GM04503 (cell line): ENCODE results near the gene PHLPP1.
"Not testable (repeated sequence)": the region's sequence is repeated elsewhere in the genome, so short reads cannot be mapped to it uniquely, and the experiment has no call there.

Experiments
- DNase-seq: peaks from one replicate; pipeline ENCODE4 v3.0.0-alpha.2; 2012; ENCODE audit warnings: low read depth

PHLPP1 gene

DNA sequence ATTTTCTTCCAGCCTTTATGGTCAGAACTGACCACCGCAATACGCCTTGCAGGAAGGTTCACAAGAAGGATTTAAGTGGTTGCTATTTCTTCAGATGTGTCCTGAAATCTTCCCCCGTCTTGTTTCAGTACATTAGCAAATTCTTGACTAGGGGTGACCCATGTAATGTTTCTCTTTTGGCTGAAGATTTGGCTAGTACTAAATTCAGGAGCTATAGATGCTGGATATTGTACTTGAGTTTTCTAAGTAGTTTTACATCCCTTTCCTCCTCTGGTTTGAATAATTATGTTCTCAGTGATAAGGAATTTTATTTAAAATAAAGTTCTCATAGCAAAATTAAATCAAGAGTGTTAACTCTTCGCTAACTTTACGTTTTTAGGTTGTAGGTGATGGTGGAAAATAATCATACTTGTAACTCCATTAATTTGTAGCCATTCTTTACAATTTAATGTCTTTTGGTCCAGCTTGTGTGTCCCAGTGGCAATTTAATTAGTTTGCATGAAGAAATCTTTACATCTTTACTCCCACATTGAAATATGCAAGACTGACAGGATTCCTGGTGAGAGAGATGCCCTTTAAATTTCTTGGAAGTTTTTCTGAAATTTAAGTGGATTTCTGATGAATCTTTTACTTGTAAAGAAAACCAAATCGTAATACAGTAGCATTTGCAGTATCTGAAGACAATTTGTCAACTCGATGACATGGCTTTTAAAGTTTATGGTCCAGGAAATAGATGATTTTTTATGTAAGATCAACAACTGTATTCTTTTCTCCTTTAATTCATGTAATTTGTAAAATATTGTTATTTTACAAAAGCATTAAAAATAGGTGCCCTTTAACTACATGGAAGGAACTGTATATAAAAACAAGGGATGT, 2.8 kb downstream of the PHLPP1 start:
- no peak for DNase-seq

DNA sequence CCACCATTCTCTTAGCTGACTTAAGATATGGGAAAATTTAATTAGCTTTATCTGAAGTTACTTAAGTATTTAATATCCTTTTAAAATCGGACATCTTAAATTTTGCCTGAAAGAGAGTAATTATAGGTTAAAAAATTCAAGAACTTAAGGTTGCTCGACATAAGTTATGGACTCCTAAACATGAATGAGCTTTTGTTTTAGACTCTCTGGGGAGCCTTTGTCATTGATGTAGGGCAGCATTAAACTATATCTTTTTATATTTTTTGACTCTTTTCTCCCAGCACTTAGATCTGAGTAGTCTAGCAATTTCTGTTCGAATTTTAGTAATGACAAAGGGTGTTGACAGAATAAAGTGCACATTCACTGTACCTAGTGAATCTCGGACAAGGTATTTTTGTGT, 4.7 kb downstream of the PHLPP1 start:
- no peak for DNase-seq

DNA sequence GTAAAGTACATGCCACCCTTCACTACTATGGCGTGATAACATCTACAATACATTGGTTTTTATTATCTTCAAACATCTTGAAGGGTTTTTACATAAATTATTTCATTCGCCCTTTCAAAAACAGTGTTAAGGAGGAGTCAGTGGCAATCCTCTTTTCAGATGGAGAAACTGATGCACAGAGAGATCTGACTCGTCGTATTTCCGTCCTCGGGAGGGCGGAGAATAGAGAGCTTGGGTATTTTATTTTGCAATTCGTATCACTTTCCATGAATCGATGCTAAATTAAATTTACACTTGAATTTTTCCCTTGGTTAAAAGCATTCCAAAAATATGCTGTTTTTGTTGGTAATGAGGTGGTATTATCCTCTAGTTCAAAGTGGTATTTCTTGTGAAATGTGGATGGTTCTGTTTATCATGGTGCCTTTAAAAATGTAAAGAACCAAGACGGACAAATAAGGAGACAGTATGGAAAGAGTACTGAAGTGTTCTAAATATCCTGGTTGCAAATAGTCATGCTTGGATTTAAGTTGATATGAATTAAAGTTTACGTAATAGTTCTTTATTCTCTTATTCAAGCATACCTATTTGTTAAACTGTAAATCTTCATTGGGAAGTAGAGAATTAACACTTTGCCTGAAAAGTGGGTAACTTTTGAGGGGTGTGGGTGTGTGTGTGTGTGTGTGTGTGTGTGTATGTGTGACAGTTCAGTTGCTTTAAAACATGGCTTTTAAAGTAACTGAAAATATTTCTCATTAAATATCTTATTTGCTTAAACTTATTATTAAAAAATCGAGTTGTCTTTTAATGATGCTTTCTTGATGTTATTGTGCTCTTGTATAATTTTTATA, 5.6 kb downstream of the PHLPP1 start:
- no peak for DNase-seq

DNA sequence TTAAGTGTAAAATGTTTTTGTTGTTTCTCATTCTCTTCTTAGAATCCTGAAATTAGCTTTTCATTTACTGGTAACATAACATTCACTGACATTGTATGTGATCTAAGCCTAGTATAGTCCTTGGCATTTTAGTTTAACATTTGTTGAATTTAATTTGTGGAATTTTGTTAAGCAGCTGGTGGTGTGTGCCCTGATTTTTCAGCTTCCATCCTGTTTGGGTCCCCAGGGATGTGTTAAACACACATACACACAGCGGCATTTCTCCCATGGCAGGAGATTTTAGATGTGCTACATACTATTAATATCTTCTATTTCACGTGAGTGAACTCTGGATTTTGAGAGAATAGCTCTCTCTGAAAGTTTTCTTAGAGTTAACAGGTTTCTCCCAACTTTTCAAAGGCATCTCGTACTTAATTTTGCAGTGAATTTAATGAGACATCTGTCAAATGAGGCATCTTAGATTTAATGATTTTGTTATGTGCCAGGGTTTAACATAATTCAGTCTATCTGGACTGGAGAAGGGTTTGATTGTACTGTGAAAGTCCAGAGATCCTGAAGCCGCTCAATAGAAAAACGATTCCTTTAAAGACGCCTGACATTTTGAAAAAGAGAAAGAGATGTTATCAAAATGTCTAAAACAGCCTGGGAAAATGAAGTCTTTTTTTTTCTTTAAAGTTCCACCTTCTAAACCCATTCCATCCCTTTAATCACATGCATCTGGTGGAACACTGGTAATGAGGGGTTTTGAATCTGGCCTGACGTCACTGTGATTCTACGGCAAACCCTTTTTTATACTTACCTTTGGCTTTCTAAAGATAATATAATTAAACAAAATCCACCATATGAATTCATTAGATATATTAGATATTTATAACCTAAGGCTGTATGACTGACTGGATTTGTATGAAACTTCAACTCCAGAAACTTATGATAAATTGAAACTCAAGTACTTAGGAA, 6.8 kb downstream of the PHLPP1 start:
- no peak for DNase-seq

DNA sequence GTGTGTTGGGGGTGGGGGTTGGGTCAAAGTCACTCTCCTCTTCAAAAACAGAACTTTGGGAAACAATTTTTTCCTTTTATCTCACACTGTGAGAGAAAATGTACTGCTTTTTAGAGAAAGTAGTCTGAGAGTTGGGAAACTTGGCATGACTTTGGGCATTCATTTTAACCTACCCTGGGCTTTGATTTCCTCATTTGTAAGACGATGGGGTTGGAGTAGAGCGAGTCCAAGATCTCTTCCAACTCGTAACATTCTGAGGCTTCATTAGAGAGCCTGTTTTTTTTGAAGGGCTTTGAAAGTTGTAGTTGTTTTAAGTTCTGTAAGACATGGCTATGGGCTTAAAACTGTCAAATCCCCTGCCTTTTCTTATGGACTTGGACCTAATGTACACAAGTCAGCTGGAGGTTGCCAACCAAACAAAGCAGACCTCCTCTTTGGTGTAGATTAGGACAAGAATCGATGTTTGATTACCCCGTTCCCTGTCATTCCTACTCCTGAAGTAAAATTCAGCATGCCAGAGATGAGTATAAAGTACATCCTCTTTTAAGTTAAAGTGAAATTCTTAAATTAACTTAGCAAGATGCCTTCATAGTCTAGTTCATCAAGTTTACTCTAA, 8.4 kb downstream of the PHLPP1 start:
- no peak for DNase-seq

DNA sequence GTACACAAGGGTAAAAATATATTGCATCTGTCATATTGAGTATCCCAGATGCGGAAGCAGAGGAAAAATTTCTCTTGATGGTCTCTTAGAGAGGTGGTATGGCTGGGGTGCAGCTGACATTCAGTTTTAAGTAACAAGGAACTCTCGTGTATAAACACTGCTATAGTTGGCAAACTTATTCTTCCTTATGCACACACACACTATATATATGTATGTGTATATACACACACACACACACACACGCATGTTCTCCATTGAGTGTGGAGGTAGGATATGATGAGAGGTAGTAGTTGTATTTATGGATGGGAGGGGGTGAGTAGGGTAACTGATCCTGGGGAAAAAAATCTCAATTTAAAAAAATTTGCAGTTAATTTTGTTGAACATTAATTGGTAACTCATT, 10.6 kb downstream of the PHLPP1 start:
- DNase-seq: no peak

DNA sequence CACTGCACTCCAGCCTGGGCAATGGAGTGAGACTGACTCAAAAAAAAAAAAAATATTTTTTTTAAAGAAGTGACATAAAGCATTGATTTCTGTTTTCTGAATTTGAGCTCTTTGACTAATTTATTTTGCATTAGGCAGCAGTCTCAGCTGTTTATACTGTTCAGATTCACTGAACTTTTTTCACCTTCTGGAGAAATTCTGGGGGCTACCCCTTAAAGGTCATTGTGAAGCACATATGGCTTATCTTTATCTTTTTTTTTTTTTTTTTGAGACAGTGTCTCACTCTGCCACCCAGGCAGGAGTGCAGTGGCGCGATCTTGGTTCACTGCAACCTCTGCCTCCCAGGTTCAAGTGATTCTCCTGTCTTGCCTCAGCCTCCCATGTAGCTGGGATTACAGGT, 12.9 kb downstream of the PHLPP1 start:
- DNase-seq: no peak

DNA sequence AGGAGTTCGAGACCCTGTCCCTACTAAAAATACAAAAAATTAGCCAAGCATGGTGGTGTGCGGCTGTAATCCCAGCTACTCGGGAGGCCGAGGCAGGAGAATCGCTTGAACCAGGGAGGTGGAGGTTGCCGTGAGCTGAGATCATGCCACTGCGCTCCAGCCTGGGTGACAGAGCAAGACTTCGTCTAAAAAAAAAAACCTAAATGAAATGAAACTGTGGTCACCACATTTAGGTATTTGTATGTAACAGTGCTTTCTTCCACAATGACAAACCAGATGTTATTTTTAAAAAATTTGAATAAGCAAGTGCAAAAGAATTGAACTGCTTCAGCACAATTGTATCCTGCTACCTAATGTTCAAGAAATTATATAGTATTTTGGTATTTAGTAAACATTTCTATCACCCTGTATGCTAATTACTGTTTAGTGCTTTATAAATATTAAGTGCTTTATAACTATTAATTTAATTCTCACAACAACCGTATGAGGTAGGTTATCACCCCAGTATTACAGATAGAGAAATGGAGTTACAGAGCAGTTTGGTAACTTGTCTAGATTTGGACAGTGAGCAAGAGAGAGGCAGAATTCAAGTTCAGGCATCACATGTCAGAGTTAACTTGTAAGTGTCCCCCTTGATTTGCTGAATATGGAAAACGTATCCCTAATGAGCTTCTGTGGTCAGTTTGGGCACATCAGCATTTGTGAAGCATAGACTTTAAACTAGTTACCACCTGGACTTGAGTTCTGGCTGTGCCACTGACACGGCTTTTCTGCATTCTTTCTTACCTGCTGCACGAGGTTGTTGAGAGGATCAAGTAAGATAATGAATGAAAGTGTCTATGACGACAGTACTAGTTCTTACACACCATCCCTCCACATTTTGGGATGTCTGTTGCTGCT, 14.4 kb downstream of the PHLPP1 start:
- DNase-seq: no peak

DNA sequence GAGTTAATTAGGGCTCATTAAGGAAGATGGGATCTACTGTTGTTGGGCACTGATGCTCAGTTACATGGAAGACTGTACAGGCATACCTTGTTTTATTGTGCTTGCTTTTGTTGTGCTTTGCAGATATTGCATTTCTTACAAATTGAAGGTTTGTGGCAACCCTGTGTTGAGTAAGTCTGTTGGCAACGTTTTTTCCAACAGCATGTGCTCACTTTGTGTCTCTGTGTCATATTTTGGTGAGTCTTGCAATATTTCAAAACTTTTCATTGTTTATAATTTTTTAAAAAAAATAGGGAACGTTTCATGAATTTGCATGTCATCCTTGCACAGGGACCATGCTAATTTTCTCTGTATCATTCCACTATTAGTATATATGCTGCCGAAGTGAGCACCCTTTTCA, 15.6 kb downstream of the PHLPP1 start:
- no peak for DNase-seq

DNA sequence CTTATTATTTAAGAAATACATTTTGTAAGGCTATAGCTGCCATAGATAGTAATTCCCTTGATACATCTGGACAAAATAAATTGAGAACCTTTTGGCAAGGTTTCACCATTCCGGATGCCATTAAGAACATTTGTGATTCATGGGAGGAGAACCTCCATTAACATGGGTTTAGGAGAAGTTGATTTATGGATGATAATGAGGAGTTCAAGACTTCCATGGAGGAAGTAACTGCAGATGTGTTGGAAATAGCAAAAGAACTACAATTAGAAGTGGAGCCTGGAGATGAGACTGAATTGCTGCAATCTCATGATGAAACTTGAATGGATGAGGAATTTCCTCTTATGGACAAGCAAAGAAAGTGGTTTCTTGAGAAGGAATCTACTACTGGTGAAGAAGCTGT, 17.3 kb downstream of the PHLPP1 start:
- DNase-seq: no peak

DNA sequence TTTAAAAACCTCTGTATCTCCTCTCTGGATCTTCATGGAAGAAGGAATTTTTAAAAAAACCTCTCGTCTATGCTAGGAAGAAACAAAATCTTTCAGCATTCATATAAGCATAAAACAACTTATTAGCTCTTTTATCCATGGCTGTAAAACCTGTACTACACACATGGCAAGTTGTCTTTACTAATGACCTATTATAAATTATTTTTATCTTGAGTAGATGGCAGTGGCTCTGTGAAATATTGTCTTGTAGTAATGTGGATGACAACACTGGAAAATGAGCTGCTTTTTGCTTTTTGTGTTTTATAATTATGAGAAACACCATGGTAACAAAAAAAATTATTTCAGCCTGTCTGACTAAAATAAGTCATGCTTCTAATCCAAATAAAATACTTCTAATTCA, 18.9 kb downstream of the PHLPP1 start:
- no peak for DNase-seq

DNA sequence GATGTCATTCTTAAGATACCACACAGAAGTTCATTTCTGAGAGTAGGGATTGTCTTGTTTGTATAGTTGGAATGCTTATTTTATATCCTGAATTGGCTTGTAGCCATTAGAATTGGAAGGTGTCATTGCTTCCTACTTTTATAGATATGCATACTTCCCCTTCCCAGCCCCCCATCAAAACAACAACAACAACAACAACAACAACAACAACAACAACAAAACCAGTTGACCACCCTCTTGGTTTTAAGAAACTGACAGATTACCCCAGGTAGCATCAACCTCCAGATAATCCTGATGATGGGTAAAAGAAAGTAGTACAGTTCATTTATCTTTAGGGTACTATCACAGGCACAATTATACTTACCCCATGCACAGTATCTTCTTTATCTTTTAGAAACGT, 20.0 kb downstream of the PHLPP1 start:
- no peak for DNase-seq

DNA sequence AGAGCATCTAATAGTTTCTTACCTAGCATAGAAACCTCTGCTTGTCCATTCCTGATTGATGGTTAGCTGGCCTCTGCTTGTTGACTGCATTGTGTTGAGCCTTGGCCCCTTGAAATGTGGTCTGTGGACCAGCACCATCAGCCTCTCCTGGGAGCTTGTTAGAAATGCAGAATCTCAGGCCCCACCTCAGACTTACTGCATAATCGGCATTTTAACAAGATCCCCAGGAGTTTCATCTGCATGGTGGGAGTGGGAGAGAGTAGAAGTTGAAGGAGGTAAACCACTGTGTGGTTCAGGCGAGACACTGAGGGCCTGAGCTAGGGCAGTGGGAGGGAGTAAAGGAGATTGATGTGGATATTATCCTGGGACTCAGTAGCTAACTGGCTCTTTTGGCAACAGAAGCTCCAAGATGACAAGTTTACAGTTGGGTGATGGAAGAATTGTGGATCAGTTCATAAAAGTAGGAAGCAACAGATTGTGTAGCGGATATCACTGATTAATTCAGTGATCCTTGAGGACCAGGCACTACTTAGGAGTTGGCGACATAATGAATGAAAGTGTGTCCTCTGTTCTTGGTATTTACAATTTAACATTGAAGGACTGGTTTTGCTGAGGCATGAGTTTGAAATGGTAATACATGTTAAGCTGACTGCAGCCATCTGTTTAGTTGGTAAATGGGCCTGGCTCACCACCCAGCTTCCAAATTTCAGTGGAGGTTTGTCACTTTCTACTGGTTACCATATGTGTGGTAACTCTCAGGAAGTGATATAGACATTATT, 20.9 kb downstream of the PHLPP1 start:
- no peak for DNase-seq

DNA sequence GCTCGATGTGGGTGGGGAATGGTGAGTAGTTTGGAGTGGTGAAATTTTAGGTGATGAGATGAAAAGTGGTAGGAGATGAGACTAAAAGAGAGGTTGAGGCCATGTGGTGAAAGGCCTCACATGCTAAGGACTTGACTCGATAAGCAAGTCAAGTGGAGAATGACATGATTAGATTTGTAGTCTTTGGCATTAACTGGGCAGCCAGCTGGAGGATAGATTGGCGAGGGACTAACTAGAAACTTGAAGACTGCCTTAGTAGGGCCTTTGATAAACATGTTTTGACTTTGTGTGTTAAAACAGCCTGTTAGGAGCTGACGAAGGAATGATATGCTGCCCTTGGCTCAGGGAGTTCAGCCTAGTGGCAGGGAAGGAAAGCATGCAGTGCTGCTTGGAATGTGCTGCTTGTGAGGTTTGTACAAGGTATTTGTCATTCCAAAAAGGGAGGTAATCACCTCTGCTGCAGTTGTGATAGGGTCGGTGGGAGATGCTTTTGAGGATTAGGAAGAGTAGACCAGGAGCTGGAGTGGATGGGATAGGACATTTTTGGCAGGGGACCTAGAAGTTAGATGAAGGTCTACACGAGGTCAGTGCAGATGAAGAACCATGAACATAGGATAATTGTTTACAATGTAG, 22.0 kb downstream of the PHLPP1 start:
- no peak for DNase-seq

DNA sequence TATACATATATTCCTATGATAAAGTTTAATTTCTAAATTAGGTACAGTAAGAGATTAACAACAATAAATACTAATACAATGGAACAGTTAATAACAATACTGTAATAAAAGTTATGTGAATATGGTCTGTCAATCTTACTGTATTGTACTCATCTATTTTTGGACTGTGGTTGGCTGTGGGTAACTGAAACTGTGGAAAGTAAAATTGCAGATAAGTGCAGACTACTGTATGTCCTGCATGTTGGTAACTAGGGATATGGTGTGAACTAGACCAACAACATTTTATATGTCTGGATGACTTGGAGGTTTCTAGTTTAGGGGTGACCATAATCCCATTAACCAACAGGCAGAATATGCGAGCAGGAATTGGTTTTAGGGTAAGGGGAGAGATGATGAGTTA, 23.3 kb downstream of the PHLPP1 start:
- DNase-seq: no peak

DNA sequence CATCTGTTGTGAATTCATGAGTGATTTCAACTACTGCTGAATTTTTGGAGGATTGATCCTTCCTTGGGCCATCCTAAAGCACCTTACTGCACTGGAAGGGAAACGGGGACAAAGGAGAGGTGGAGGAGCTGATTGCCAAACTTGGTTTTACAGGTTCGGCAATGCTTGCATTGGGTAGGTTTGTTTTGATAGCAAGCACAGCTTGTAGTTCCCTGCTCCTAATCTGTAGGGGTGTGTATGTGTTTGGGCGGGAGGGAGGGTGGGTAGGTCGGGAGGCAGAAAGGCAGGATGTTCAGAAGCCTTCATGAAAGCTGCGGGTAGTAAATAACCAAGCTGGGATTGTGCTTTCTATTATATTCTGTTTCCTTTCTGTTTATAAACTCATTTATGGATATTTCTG, 24.6 kb downstream of the PHLPP1 start:
- DNase-seq: no peak

DNA sequence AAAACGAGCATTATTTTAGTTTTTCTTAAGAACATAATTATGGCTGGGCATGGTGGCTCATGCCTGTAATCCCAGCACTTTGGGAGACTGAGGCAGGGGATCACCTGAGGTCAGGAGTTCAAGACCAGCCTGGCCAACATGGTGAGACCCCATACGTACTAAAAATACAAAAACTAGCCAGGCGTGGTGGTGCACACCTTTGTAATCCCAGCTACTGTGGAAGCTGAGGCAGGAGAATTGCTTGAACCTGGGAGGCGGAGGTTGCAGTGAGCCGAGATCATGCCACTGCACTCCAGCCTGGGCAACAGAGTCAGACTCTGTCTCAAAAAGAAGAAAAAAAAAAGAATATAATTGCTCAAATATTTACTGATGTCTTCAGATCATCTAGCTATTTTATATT, 25.3 kb downstream of the PHLPP1 start:
- not testable (repeated sequence) for DNase-seq

DNA sequence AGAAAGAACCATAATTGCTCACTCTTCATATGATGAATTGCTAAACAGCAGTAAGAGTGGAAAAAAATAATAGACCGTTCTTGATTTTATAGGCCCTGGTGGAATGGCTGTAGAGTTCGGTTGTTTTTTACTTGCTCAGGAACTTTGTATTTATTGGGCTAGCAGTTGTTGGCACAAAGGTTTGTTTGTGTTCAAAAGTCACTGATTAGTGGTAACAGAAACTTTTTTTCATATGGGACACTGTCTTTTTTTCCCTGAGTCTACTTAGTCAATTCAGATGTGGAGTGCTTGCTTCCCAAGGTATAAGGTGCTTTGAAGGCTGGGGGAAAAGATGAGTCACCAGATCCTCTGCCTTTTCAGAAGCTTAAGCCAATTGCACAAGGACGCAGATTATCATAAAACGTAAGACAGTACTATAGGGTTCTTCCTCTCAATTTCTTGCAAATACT, 25.8 kb downstream of the PHLPP1 start:
- DNase-seq: no peak

DNA sequence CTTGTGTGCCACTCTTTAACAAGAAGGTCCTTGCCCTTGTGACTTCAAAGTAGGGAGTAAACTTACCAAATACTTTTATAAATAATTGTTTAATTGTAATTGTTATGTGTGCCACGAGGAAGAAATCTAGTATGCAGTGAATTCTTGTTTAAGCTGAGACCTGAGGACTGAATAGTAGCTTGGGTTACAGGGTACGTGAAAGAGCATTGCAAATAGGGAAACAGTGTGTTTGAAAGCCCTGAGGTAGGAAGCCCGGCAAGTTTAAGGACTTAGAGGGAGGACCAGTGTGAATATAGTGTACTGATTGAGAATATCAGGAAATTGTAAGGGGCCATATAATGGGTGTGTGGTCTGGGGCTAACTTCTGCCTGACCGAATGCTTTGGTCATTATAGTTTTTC, 26.2 kb downstream of the PHLPP1 start:
- DNase-seq: no peak
